Psoas muscle (tissue), 8 donors: ENCODE measurements around the gene KIF18A. TPM values are rescaled to one million over a fixed set of nuclear protein-coding genes. Genes with fewer than 3 reads are reported as not detected.

ENCODE experiments used
- ATAC-seq, 4 donors: fragments of 200-7000 bp; cut with Tn5 transposase; one replicate each; pipeline ENCODE4 v1.9.1; 2020; ENCODE audit warnings: moderate library complexity in 3 of 4, mild to moderate bottlenecking in 2 of 4
- DNase-seq, 2 donors: peaks; one replicate each; pipeline ENCODE4 v3.0.0-alpha.2; 2020
- H3K27ac ChIP-seq: fragments of 200-600 bp; one replicate; pipeline ENCODE4 v1.8.0; 2022
- H3K27me3 ChIP-seq, 3 donors: fragments of 200-600 bp in 1 of 3; one replicate each; pipeline versions ENCODE4 v1.6.1 to v1.8.0; 2013 to 2022; ENCODE audit warnings: low read length in 2 of 3, mild to moderate bottlenecking in 2 of 3, moderate library complexity in 1 of 3; ENCODE audit not compliant: insufficient read depth in 3 of 3
- H3K36me3 ChIP-seq, 2 donors: fragments of 200-600 bp in 1 of 2; one replicate each; pipeline versions ENCODE4 v1.6.1 to v1.8.0; 2013 to 2022; ENCODE audit warnings: low read depth in 1 of 2, mild to moderate bottlenecking in 1 of 2, moderate library complexity in 1 of 2; ENCODE audit not compliant: insufficient read depth in 1 of 2
- H3K4me1 ChIP-seq: fragments of 200-600 bp; one replicate; pipeline ENCODE4 v1.8.0; 2022
- H3K4me3 ChIP-seq: fragments of 200-600 bp; one replicate; pipeline ENCODE4 v1.8.0; 2022; ENCODE audit warnings: mild to moderate bottlenecking
- H3K9me3 ChIP-seq: fragments of 200-600 bp; one replicate; pipeline ENCODE4 v1.8.0; 2022
- CTCF ChIP-seq: fragments of 200-600 bp; IDR thresholded peaks from one replicate; pipeline ENCODE4 v1.8.0; 2022; ENCODE audit warnings: antibody characterized with exemption
- WGBS, 3 donors: extraction: QIAGEN DNeasy Blood & Tissue Kit; methylation state at CpG; one replicate each; pipeline versions ENCODE4 v1.1.6 to v1.1.7; 2013; 5-methylcytosine and 5-hydroxymethylcytosine counted together
- intact Hi-C, 2 donors: fragments of 100-400 bp; cut with DNase I; formaldehyde crosslinking; loops; one replicate each; pipeline versions ENCODE4 v1.11.0 to v1.14.2; 2022
- polyA plus RNA-seq, 3 donors: library from polyadenylated mRNA; stranded (reverse); fragments of 200-250 nt; gene quantifications; one replicate each; pipeline ENCODE4 v1.2.3, GENCODE V29; 2013
- total RNA-seq, 4 donors: library from RNA; stranded (reverse); fragmentation: NEBNext Ultra II Directional in 2 of 4; extraction: Animal tissue kit (Norgen Biotek cat#: 25700) in 2 of 4; gene quantifications; one replicate each; pipeline versions ENCODE4 v1.2.1 to v1.2.4, GENCODE V29; 2021 to 2023
- donor health status: healthy with polysubstance abuse.
- donor health status: DM: no; HTN: no; CAD: no; lungs with moderate emphysema.
- donor health status: Bipolar disorder and iron deficiency.
- donor health status: healthy.
- donor health status: DM: yes; HTN: yes; CAD: no.
- donor health status: DM: no; HTN: no; CAD: no.
- donor health status: DM: no; HTN: no; CAD: no.
- donor health status: DM: yes; HTN: yes; CAD: no.

KIF18A gene
- total and polyA plus RNA-seq, 7 donors, result 0.15 to 0.53 (median 0.46) TPM; not detected in 2

GRCh38 chr11:28017816-28018215 is 90.1 kb downstream of the KIF18A start:
- no peak for ATAC-seq
- H3K27me3 ChIP-seq, result no peaks in the 10 kb centered on the region
- intact Hi-C loops, result no loop called here
- TF ChIP-seq CTCF, result no peak
- 95 to 98% (median 97%) methylated on average over 2 of the region's 2 CpGs for WGBS, 3 donors
- H3K36me3 ChIP-seq, result no peaks in the 10 kb centered on the region
- H3K4me3 ChIP-seq, result no peak overlapping the region
- no peaks in the 10 kb centered on the region for H3K9me3 ChIP-seq
- no peaks in the 10 kb centered on the region for H3K4me1 ChIP-seq
- no peak for DNase-seq
- no peak overlapping the region for H3K27ac ChIP-seq

- Histone ChIP-seq H3K4me1 (no peaks in the 10 kb centered on the region), H3K36me3 (no peaks in the 10 kb centered on the region), H3K27me3 (no peaks in the 10 kb centered on the region), H3K27ac (no peak overlapping the region), H3K4me3 (no peak overlapping the region), H3K9me3 (no peaks in the 10 kb centered on the region)
- DNase-seq (no peak), ATAC-seq (no peak)
- WGBS, 3 donors, result 91 to 96% (median 92%) methylated on average over 4 of the region's 4 CpGs
- intact Hi-C loops, result no loop called here
- no peak for TF ChIP-seq CTCF
These were observed 96.1 kb downstream of the KIF18A start for GRCh38 chr11:28011813-28012212.

GRCh38 chr11:28009996-28010395 is 98.0 kb downstream of the KIF18A start:
- Histone ChIP-seq H3K4me3 (no peak overlapping the region), H3K9me3 (no peaks in the 10 kb centered on the region), H3K27ac (no peak overlapping the region), H3K27me3 (no peaks in the 10 kb centered on the region), H3K4me1 (no peaks in the 10 kb centered on the region), H3K36me3 (no peaks in the 10 kb centered on the region)
- DNase-seq, result no peak
- no peak for ATAC-seq
- 28 to 48% (median 40%) methylated on average over 1 of the region's 1 CpG for WGBS, 3 donors
- no peak for TF ChIP-seq CTCF
- intact Hi-C loops, result no loop called here

GRCh38 chr11:28009388-28009787 is 98.6 kb downstream of the KIF18A start:
- ATAC-seq (no peak), DNase-seq (no peak)
- no peak for TF ChIP-seq CTCF
- Histone ChIP-seq H3K4me1 (no peaks in the 10 kb centered on the region), H3K9me3 (no peaks in the 10 kb centered on the region), H3K36me3 (no peaks in the 10 kb centered on the region), H3K4me3 (no peak overlapping the region), H3K27ac (no peak overlapping the region), H3K27me3 (no peaks in the 10 kb centered on the region)
- intact Hi-C loops, result no loop called here

GRCh38 chr11:28003615-28004014 is 104.3 kb downstream of the KIF18A start:
- Histone ChIP-seq H3K9me3 (peaks cover 5% of the 10 kb centered on the region), H3K27ac (no peak overlapping the region), H3K36me3 (no peaks in the 10 kb centered on the region), H3K4me1 (no peaks in the 10 kb centered on the region), H3K27me3 (no peaks in the 10 kb centered on the region), H3K4me3 (no peak overlapping the region)
- intact Hi-C loops, result no loop called here
- TF ChIP-seq CTCF, result no peak
- no peak for DNase-seq
- no peak for ATAC-seq
